Ovary (tissue), 3 donors: ENCODE results near the gene ENO1.
"Not testable (repeated sequence)": the region's sequence is repeated elsewhere in the genome, so short reads cannot be mapped to it uniquely, and the experiment has no call there.

Experiments used
- CTCF ChIP-seq, 3 donors: fragments of 450-650 bp in 2 of 3; fragments of 200-600 bp in 1 of 3; IDR thresholded peaks; one replicate each; pipeline versions ENCODE4 v1.5.1 to v1.8.0; 2016 to 2022; ENCODE audit warnings: antibody characterized with exemption in 3 of 3, mild to moderate bottlenecking in 1 of 3
- EP300 ChIP-seq: sonication (generic); formaldehyde crosslinking; IDR thresholded peaks from one replicate; pipeline ENCODE4 v1.6.1; 2017; ENCODE audit warnings: antibody characterized with exemption
- POLR2A ChIP-seq: fragments of 450-650 bp; IDR thresholded peaks from one replicate; pipeline ENCODE4 v1.6.1; 2017; ENCODE audit warnings: antibody characterized with exemption, mild to moderate bottlenecking, moderate library complexity
- donor health status: DM: no; HTN: no; CAD: no.

- TF ChIP-seq CTCF (IDR thresholded peaks at IDR 0.05); POLR2A; EP300: not testable (repeated sequence)
Measured at GRCh38 chr1:8900684-8901083, 22.2 kb upstream of the ENO1 start.
